ENCODE data around the gene ZNF280B.

DNA sequence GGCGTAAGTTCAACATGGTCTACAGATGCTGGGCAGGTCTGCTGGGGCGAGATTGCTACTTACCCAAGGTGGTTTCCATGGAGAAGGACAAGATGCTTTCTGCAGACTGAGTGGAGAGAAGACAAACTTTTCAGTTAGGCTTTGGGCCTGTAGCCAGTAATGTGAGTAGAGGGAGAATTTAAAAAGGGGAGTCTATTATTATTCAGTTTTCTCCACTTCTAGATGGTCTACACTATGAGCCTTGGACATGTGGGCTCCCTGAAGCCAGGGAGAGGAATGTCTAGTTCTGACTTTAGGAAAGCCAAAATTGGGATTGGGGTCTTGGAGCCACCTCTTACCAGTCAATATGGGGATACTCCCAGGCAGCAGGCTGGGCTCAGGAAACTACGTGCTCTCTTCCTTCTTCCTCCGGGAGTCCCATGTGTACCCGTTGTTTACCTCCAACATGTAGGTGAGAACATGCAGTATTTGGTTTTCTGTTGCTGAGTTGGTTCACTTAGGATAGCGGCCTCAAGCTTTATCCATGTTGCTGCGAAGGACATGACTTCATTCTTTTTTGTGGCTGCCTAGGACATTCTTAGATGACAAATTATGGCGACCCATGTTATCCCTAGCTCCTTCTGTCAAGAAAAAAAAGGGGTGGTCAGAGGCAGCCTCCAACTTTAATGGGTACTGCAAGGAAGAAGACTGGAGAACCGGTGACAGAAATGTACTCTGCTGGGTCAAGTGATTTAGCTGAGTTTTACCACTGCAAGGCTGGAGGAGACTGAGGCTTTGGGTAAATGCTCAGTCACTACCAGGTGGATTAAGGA lies 26.3 kb upstream of the ZNF280B start:
- TF ChIP-seq, protein P1, sequence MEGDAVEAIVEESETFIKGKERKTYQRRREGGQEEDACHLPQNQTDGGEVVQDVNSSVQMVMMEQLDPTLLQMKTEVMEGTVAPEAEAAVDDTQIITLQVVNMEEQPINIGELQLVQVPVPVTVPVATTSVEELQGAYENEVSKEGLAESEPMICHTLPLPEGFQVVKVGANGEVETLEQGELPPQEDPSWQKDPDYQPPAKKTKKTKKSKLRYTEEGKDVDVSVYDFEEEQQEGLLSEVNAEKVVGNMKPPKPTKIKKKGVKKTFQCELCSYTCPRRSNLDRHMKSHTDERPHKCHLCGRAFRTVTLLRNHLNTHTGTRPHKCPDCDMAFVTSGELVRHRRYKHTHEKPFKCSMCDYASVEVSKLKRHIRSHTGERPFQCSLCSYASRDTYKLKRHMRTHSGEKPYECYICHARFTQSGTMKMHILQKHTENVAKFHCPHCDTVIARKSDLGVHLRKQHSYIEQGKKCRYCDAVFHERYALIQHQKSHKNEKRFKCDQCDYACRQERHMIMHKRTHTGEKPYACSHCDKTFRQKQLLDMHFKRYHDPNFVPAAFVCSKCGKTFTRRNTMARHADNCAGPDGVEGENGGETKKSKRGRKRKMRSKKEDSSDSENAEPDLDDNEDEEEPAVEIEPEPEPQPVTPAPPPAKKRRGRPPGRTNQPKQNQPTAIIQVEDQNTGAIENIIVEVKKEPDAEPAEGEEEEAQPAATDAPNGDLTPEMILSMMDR (IDR thresholded peaks at IDR 0.05; ENCODE audit: insufficient read depth, low read depth, low read length) = no peak
- no peak for TF ChIP-seq EZH2 (IDR thresholded peaks at IDR 0.05; ENCODE audit: insufficient read depth, low read length)

Measured in astrocyte (in vitro differentiated cells and primary cell).